ENCODE data around the gene INTS3. TPM values are rescaled to one million over a fixed set of nuclear protein-coding genes. Genes with fewer than 3 reads are reported as not detected.

Gene INTS3
- total RNA-seq, 1 donor from 2014 or later = 72.9 TPM

Other genes with a start within 250 kb of the INTS3 start
- 824 TPM for gene S100A6, start 192.1 kb upstream of the INTS3 start, total RNA-seq
- gene S100A5, start 187.1 kb upstream of the INTS3 start, total RNA-seq = not detected
- 66.8 TPM for gene S100A4, start 182.2 kb upstream of the INTS3 start, total RNA-seq
- gene S100A3, start 178.8 kb upstream of the INTS3 start, total RNA-seq = not detected
- gene S100A2, start 162.2 kb upstream of the INTS3 start, total RNA-seq = 1.4 TPM
- gene S100A16, start 114.9 kb upstream of the INTS3 start, total RNA-seq = 86.7 TPM
- gene S100A14, start 111.7 kb upstream of the INTS3 start, total RNA-seq = 56.9 TPM
- 64.7 TPM for gene S100A13, start 100.5 kb upstream of the INTS3 start, total RNA-seq
- gene S100A1, start 99.6 kb upstream of the INTS3 start, total RNA-seq = 3.3 TPM
- 69.4 TPM for gene CHTOP, start 94.0 kb upstream of the INTS3 start, total RNA-seq
- gene SNAPIN, start 69.3 kb upstream of the INTS3 start, total RNA-seq = 38.8 TPM
- gene ILF2, start 57.1 kb upstream of the INTS3 start, total RNA-seq = 87.6 TPM
- gene NPR1, start 49.4 kb upstream of the INTS3 start, total RNA-seq = 8.8 TPM
- 22.1 TPM for gene SLC27A3, start 47.4 kb downstream of the INTS3 start, total RNA-seq
- 42.5 TPM for gene GATAD2B, start 194.9 kb downstream of the INTS3 start, total RNA-seq
- 65.2 TPM for gene DENND4B, start 218.7 kb downstream of the INTS3 start, total RNA-seq
- gene CRTC2, start 230.6 kb downstream of the INTS3 start, total RNA-seq = 60.6 TPM
- gene SLC39A1, start 235.5 kb downstream of the INTS3 start, total RNA-seq = 119 TPM
- gene CREB3L4, start 239.9 kb downstream of the INTS3 start, total RNA-seq = 18.5 TPM
- gene JTB, start 249.6 kb downstream of the INTS3 start, total RNA-seq = 144 TPM

Data from mucosa of gallbladder (tissue), 1 donor.